Left renal pelvis (tissue), 4 donors: Measurements from ENCODE around the gene PLPP1. TPM values are rescaled to one million over a fixed set of nuclear protein-coding genes. Genes with fewer than 3 reads are reported as not detected.

Experiments used
- DNase-seq, 4 donors: peaks; one replicate each; pipeline ENCODE4 v3.0.0-alpha.2; 2013; ENCODE audit warnings: low read depth in 4 of 4, low spot score in 3 of 4
- polyA plus RNA-seq, 4 donors: library from polyadenylated mRNA; unstranded; fragments of 120-200 nt; gene quantifications; one replicate each; pipeline ENCODE4 v1.2.1, GENCODE V29; 2013; ENCODE audit not compliant: insufficient read length in 4 of 4

PLPP1 gene
- polyA plus RNA-seq, 4 donors = 78.4 to 110 (median 99.2) TPM

DNA sequence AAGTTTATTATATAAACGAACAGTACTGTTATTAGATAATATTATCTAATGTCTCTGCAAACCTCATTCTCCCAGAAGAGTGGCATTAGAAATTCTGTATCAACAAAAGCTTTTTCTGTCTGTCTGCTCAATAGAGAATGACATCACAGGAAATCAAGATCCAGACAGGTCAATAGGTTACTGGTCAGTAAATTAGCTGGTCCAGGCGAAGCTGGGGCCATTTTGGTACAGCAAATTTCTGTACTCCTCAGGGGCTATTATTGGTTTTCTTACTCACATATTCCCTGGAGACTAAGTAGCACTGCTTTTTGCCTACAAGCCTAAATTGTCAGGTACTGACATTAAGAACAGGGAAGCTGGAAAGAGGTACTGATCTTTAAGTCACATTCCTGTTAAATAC is 80.5 kb downstream of the PLPP1 start:
- DNase-seq = no peak

DNA sequence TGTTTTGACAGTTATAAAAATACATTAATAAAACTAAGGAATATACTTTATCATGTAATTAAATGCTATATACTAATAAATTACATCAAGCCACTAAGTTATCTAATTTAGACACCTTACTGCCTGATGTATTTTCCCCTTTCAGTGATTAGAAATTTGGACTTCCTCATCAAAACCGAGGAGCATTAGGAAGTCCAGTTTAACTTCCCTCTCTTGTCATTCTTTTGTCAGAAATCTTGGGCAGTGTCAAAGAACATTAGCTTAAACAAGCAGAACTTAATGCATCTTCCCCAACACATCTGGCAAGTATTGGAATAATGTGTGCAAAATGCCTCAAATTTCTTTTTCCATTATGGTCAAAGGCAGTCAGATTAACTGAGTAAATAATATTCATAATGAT is 81.6 kb downstream of the PLPP1 start:
- no peak for DNase-seq

- DNase-seq = no peak
Measured at GRCh38 chr5:55451976-55452375, 82.8 kb downstream of the PLPP1 start.

GRCh38 chr5:55450050-55450765 is 84.6 kb downstream of the PLPP1 start:
- no peak for DNase-seq

GRCh38 chr5:55446640-55447351 is 88.0 kb downstream of the PLPP1 start:
- no peak for DNase-seq

DNA sequence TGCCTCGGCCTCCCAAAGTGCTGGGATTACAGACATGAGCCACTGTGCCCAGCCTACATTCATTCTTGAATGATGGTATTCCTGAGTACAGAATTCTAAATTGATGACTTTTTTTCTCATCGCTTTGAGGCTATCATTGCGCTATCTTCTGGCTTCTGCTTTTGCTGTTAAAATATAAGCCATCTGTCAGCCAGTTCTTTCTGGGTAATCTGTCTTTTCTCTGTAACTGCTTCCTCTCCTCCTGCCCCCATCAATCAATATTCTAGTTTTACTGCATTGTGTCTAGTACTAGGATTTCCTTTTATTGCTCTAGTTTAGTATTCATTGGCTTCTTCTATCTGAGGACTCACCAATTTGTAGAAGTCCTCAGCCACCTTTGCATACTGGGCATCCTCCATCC is 89.0 kb downstream of the PLPP1 start:
- no peak for DNase-seq

DNA sequence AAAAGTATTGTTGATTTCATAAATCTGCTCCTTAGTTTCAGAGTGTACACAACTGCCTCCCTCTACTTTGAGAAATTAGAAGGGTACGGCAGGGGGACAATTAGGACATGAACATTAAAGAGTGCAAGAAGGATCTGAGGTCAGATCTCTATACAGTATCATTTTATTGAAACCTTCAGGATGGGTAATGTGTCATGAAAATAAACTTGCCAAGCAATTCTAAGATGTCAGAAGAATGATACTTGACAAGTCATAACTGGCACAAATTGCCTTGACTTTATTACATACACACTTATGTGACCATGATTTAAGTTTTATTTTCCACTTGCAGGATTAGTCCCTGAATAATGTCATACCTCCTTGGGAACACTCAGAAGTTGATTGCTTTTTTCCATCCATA is 92.8 kb downstream of the PLPP1 start:
- no peak for DNase-seq

- DNase-seq = no peak
Measured at GRCh38 chr5:55441107-55441771, 93.5 kb downstream of the PLPP1 start.

DNA sequence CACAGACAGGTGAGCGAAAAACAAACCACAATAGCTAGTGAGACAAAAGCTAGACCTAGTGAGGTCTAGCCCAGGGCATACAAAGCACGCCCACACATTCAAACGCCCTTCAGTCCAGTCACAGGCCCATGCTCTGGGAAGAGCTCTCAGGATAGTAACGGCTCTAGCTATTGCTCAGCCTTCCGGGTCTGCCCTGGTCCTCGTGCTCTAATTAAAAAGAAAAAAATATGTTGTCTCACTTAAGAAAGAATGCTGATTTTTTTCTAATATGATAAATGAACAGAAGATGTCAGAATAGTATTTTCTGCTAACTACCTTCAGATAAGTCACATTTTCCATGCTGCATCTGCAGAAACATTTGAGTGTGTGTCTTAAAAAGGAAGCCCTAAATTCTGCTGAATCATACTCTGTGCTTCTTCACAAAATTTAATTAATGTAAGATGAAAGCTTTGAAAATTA is 94.5 kb downstream of the PLPP1 start:
- no peak for DNase-seq

GRCh38 chr5:55438998-55439397 is 95.8 kb downstream of the PLPP1 start:
- DNase-seq = peak in 3 of 4 donors; percentile 39 to 48 (median 46)

GRCh38 chr5:55437859-55438206 is 96.9 kb downstream of the PLPP1 start:
- no peak for DNase-seq

DNA sequence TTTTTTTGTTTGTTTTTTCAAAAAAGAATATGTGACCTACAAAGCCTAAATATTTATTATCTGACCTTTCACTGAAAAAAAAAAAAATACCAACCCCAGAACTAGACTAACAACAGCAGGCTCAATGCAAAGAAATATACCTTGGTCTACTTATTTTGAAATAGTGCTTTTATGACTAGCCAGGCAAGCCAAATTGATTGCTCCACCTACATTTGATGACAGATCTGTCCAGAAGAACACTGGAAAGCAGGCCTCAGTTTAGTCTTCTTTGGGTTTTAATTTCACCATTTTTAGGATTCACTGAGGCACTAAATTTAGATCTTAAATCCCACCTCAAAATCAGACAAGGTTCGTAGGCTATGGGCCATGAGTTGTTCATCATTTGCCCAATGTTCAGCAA is 97.3 kb downstream of the PLPP1 start:
- no peak for DNase-seq

DNA sequence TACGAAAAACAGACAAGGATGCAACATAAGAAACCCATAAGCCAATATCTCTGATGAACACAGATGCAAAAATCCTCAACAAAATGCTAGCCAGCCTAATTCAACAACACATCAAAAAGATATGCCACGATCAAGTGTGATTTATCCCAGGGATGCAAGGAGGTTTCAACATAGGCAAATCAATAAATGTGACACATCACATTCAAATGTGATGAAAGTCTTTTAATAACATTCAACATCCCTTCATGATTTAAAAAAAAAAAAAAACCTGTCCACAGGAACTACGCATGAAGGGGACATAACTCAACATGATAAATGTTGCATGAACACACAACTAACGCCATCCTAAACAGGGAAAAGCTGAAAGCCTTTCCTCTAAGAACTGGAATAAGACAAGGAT is 102.2 kb downstream of the PLPP1 start:
- no peak for DNase-seq

DNA sequence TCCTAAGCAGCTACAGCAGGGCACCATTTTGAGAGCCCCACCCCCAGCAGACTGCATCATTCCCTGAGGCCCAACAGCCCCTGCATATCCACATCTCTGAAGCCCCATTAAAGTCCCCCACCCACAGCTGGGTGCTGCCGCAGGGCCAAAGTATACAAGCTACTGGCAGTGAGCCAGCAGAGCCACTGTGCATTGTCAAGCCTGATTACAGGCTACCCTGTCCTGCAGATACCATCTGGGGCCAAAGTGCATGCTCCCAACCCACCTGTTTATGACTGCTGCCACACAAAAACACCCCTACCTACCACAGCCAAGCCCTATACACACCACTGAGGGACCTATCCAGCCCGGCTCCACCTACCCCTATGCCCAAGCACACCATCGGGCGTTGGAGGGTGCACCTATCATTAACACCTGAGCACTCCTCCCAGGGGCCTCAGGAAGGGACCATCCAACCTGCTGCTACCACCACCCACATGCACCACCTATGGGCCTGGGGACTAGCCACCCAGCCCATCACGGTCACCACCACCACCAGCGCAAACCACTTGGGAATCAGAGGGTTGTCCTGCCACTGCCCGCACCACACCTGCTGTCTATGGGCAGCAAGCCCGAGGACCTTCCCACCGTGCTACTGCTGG is 105.0 kb downstream of the PLPP1 start:
- no peak for DNase-seq

DNA sequence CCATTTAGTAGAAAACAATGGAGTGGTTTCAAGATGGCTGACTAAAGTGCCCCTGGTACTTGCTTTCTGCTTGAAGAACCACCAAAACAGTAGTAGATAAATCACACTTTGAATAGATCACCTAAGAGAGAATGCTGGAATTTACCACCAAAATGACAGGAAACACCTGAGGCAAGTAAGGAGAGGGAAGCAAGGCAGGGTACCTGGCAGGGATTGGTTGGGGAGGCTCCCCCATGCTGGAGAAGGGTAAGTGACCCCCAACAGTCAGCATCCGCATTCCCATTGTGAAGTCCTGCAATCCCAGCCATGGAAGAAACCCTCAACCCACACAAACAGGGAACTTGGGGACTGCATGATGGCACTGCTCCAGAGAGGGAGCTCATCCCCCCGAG is 105.5 kb downstream of the PLPP1 start:
- no peak for DNase-seq

DNA sequence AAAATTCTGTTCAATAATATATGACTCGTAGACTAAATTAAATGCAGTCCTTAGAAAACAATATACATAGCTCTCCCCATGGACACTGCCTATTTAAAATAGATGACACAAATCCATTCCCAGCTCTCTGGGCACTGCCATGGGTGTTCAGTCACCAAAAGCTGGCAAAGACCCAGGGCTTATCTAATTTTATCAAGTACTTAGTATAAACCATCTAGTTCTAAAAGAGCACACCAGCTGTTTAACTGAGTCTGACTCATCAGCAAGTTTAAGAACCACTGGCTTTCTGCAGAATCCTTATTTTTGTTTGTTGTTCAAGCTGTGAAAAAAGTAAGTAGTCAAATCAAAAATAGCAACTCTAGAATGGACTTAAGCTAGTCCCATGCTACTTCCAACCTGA is 107.6 kb downstream of the PLPP1 start:
- no peak for DNase-seq

DNA sequence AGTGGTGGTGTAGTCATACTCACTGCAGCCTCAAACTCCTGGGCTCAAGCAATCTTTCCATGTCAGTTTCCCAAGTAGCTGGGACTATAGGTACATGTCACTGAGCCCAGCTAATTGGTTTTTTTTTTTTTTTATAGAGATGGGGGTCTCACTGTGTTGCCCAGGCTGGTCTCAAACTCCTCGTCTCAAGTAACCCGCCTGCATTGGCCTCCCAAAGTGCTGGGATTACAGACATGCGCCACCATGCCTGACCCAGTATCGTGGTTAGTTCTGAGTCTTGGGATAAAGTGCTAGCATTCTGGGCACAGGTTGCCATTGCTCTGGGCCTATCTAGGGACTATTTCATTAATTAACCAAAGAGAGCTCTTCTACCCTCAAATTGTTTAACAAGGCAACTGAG is 108.3 kb downstream of the PLPP1 start:
- no peak for DNase-seq

GRCh38 chr5:55421074-55421529 is 113.7 kb downstream of the PLPP1 start:
- DNase-seq = no peak

- peak in 1 of 4 donors; percentile 39 for DNase-seq
Measured at GRCh38 chr5:55418994-55419968, 115.5 kb downstream of the PLPP1 start.

DNA sequence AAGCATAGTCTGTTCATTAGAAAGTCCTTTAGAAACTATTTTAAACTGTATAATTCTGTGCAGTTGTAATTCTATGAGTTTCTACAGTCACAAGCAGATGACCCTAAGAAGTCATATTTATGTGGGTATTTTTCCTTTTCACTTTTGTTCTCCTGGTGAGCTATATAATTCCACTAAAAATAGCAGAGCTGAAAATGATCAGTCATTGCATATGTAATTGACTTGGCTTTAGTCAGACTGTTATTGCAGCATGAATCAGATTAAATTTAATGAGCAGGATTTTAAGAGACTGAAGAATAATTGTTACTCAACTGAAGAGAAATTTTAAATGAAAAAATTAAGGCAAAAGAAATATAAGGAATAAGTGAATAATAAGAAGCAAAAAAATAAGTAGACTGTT is 118.5 kb downstream of the PLPP1 start:
- DNase-seq = no peak
